Esophagus squamous epithelium (tissue), 5 donors: Measurements from ENCODE around the gene NPDC1. TPM values are rescaled to one million over a fixed set of nuclear protein-coding genes. Genes with fewer than 3 reads are reported as not detected.

ENCODE experiments used
- DNase-seq: peaks from one replicate; lab custom pipeline; 2025; lab: John Stamatoyannopoulos, UW
- H3K27ac ChIP-seq, 4 donors: fragments of 200-600 bp; sonication (generic); one replicate each; pipeline ENCODE4 v1.5.1; 2016 to 2019; ENCODE audit warnings: mild to moderate bottlenecking in 1 of 4
- H3K27me3 ChIP-seq, 4 donors: fragments of 200-600 bp; sonication (generic); 1 replicate in 3 of 4; 2 replicates in 1 of 4; pipeline versions ENCODE4 v1.5.1 to v1.6.0; 2017 to 2021; ENCODE audit warnings: antibody characterized with exemption in 1 of 4
- H3K36me3 ChIP-seq, 3 donors: fragments of 200-600 bp; sonication (generic); one replicate each; pipeline ENCODE4 v1.5.1; 2016 to 2019
- H3K4me1 ChIP-seq, 3 donors: fragments of 200-600 bp; sonication (generic); one replicate each; pipeline ENCODE4 v1.5.1; 2017 to 2019
- H3K4me3 ChIP-seq, 4 donors: fragments of 200-600 bp; sonication (generic); 1 replicate in 3 of 4; 2 replicates in 1 of 4; pipeline ENCODE4 v1.5.1; 2016 to 2019; ENCODE audit warnings: mild to moderate bottlenecking in 2 of 4, moderate library complexity in 1 of 4
- H3K9me3 ChIP-seq, 3 donors: fragments of 200-600 bp; sonication (generic); one replicate each; pipeline ENCODE4 v1.5.1; 2016 to 2019
- POLR2A ChIP-seq, 4 donors: fragments of 450-650 bp; IDR thresholded peaks; one replicate each; pipeline ENCODE4 v1.6.1; 2017; ENCODE audit warnings: antibody characterized with exemption in 4 of 4, mild to moderate bottlenecking in 4 of 4, moderate library complexity in 3 of 4
- WGBS, 2 donors: methylation state at CpG; one replicate each; pipeline ENCODE4 v1.1.5; 2018; 5-methylcytosine and 5-hydroxymethylcytosine counted together
- intact Hi-C: fragments of 100-400 bp; cut with DNase I; formaldehyde crosslinking; loops from one replicate; pipeline ENCODE4 v1.15.0; 2022
- total RNA-seq, 4 donors: library from RNA; depleted of rRNA; stranded (reverse); fragments of >200 nt; gene quantifications; one replicate each; pipeline ENCODE4 v1.1.0, GENCODE V29; 2016
- TF ChIP-seq, protein P1 (sequence below), 6 experiments: fragments of 450-650 bp in 4 of 6; fragments of 200-600 bp in 2 of 6; sonication (generic) in 2 of 6; IDR thresholded peaks; one replicate each; pipeline ENCODE4 v1.5.1; 2016 to 2019; ENCODE audit warnings: antibody characterized with exemption in 6 of 6, mild to moderate bottlenecking in 4 of 6, moderate library complexity in 4 of 6
- donor health status: DM: yes; HTN: yes; CAD: no.

Gene NPDC1
- total RNA-seq, 4 donors from 2014 or later = 11.9 to 45.2 (median 20.3) TPM

- no peaks in the 10 kb centered on the region for H3K9me3 ChIP-seq
- intact Hi-C loops = no loop called here
- peak overlapping the region in 3 of 4 donors; percentile 49 to 92 (median 71) for H3K4me3 ChIP-seq
- DNase-seq = no peak
- WGBS, 2 donors = 49 to 80% methylated on average over 2 to 6 of the region's 51 CpGs
- H3K4me1 ChIP-seq = peaks cover 22 to 57% (median 32%) of the 10 kb centered on the region in 3 donors
- TF ChIP-seq, protein P1, sequence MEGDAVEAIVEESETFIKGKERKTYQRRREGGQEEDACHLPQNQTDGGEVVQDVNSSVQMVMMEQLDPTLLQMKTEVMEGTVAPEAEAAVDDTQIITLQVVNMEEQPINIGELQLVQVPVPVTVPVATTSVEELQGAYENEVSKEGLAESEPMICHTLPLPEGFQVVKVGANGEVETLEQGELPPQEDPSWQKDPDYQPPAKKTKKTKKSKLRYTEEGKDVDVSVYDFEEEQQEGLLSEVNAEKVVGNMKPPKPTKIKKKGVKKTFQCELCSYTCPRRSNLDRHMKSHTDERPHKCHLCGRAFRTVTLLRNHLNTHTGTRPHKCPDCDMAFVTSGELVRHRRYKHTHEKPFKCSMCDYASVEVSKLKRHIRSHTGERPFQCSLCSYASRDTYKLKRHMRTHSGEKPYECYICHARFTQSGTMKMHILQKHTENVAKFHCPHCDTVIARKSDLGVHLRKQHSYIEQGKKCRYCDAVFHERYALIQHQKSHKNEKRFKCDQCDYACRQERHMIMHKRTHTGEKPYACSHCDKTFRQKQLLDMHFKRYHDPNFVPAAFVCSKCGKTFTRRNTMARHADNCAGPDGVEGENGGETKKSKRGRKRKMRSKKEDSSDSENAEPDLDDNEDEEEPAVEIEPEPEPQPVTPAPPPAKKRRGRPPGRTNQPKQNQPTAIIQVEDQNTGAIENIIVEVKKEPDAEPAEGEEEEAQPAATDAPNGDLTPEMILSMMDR (IDR thresholded peaks at IDR 0.05) = no peak
- TF ChIP-seq POLR2A (IDR thresholded peaks at IDR 0.05) = no peak
- H3K27me3 ChIP-seq = no peaks in the 10 kb centered on the region
- no peak overlapping the region for H3K27ac ChIP-seq
- H3K36me3 ChIP-seq = peaks cover 7 to 48% (median 9%) of the 10 kb centered on the region in 3 donors
These were observed 32.9 kb upstream of the NPDC1 start for GRCh38 chr9:137078701-137079400.

DNA sequence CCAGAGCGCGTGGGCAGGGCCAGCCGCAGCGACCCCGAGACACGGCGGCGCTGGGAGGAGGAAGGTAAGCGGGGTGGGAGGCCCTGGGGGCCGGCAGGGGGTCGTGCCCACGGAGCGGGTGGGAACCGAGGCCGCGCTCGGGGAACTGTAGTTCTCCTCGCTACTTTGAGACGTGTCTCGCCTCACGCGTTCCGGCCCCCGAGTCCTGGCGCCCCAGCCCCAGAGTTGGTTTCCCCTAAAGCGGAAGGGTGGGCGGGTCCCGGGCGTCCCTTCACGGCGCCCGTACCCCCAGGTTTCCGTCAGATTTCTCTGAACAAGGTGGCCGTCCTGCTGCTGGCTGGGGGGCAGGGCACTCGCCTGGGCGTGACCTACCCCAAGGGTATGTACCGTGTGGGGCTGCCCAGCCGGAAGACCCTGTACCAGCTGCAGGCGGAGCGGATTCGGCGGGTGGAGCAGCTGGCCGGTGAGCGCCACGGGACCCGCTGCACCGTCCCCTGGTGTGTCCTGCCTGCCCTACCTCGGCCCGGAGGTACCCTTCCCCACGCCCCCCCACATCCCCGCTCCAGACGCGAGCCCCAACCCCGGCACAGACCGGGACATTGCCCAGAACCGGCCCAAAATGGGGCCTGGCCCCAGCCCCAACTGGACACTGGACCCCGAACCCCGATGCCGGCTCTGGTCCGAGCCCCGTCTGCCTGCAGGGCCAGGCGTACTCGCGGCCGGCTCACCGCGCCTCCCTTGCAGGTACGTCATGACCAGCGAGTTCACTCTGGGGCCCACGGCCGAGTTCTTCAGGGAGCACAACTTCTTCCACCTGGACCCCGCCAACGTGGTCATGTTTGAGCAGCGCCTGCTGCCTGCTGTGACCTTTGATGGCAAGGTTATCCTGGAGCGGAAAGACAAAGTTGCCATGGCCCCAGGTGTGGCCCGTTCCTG lies 32.0 kb upstream of the NPDC1 start:
- DNase-seq = no peak
- H3K4me3 ChIP-seq = peak overlapping the region; percentile 44 to 92 (median 60)
- peaks cover 18 to 49% (median 24%) of the 10 kb centered on the region in 3 donors for H3K4me1 ChIP-seq
- no peak for TF ChIP-seq POLR2A (IDR thresholded peaks at IDR 0.05)
- TF ChIP-seq, protein P1 (IDR thresholded peaks at IDR 0.05) = no peak
- H3K36me3 ChIP-seq = peaks cover 7 to 45% (median 9%) of the 10 kb centered on the region in 3 donors
- H3K27me3 ChIP-seq = no peaks in the 10 kb centered on the region
- no peaks in the 10 kb centered on the region for H3K9me3 ChIP-seq
- peak overlapping the region; percentile 41 to 83 (median 62) for H3K27ac ChIP-seq
- 0% methylated on average over 1 to 4 of the region's 76 CpGs for WGBS, 2 donors
- intact Hi-C loops = no loop called here

DNA sequence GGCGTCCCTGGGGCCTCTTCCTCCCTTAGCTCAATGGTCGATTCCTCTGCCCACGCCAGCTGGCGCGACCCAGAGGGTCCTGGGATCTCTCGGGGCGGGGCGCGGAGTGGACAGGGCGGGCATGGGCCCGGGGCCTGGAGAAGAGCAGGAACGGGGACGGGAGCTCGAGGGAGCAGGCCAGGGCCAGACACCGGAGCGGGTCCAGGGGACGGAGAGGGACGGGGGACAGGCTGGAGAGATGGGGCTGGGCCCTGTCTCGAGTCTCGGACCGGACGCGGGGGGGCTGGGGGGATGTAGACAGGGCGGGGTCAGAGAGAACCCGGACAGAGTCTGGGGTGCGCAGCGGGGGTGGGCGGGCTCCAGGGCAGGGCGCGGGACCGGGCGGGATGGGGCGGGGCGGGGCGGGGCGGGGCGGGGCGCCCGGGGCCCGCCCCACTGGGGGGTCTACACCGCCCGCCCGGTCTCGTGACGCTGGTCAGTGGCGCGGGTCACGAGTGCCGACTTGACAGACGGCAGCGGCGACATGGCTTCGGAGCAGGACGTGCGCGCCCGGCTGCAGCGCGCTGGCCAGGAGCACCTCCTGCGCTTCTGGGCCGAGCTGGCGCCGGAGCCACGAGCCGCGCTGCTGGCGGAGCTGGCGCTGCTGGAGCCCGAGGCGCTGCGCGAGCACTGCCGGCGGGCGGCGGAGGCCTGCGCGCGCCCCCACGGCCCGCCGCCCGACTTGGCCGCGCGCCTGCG lies 31.2 kb upstream of the NPDC1 start, which contains the start of gene UAP1L1:
Gene UAP1L1 (plus strand): TSS at position 508 of the 738 bp plus-strand sequence. CDS start 16 bp downstream, at position 524.
- no CpG with 5 or more reads among the region's 87 CpGs for WGBS, 2 donors
- DNase-seq = no peak
- intact Hi-C loops = no loop called here

GRCh38 chr9:137076636-137077009 lies 30.6 kb upstream of the NPDC1 start:
- Histone ChIP-seq H3K27ac (peak overlapping the region; percentile 45 to 83 (median 76)), H3K36me3 (peaks cover 7 to 31% (median 9%) of the 10 kb centered on the region in 3 donors), H3K4me3 (peak overlapping the region in 3 of 4 donors; percentile 49 to 92 (median 71)), H3K27me3 (no peaks in the 10 kb centered on the region), H3K9me3 (no peaks in the 10 kb centered on the region), H3K4me1 (peaks cover 18 to 46% (median 22%) of the 10 kb centered on the region in 3 donors)
- WGBS, 2 donors = 80 to 87% methylated on average over 3 to 13 of the region's 15 CpGs
- TF ChIP-seq POLR2A (IDR thresholded peaks at IDR 0.05) = no peak
- TF ChIP-seq, protein P1 (IDR thresholded peaks at IDR 0.05) = no peak
- intact Hi-C loops = no loop called here
- no peak for DNase-seq

More for the DNA sequence above, 31.2 kb upstream of the NPDC1 start, which contains the start of gene UAP1L1:
- peaks cover 7 to 37% (median 9%) of the 10 kb centered on the region in 3 donors for H3K36me3 ChIP-seq
- H3K4me3 ChIP-seq = peak within 1 kb of the TSS; percentile 44 to 92 (median 60)
- H3K27ac ChIP-seq = peak within 1 kb of the TSS; percentile 45 to 83 (median 76)
- peak in 1 of 4 donors; percentile 67 for TF ChIP-seq POLR2A (IDR thresholded peaks at IDR 0.05)
- TF ChIP-seq, protein P1 (IDR thresholded peaks at IDR 0.05) = no peak
- no peaks in the 10 kb centered on the region for H3K9me3 ChIP-seq
- H3K27me3 ChIP-seq = no peaks in the 10 kb centered on the region
- peaks cover 18 to 43% (median 22%) of the 10 kb centered on the region in 3 donors for H3K4me1 ChIP-seq
